HG03108 (cell line): ENCODE measurements around the gene TPBG.
A peak's percentile ranks its signal among the peaks of the same experiment; 100 is the strongest.
"Not testable (repeated sequence)": the region's sequence is repeated elsewhere in the genome, so short reads cannot be mapped to it uniquely, and the experiment has no call there.

Experiments used
- ATAC-seq: cut with Tn5 transposase; IDR thresholded peaks from one replicate; pipeline ENCODE4 v1.9.1; 2021; ENCODE audit warnings: moderate library complexity; ENCODE audit not compliant: unreplicated experiment

TPBG gene

DNA sequence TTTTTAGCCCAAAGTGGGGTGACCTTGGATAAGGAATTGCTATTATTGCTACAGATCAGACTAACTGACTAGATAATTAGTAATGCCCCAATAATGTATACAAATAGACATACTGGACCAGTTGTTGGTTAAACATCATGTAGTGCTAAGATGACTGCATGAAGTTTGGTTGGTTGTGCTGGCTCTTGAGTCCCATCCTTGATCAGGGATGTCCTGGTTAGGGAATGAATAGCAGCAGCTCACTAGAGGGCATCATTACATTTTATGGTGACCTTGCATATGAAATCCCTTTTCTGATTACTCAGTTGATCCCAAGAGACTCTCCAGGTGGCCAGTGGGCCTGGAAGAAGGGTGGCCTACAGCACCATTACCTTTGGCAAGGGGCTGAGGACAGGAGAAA is 10.9 kb downstream of the TPBG start:
- no peak for ATAC-seq

DNA sequence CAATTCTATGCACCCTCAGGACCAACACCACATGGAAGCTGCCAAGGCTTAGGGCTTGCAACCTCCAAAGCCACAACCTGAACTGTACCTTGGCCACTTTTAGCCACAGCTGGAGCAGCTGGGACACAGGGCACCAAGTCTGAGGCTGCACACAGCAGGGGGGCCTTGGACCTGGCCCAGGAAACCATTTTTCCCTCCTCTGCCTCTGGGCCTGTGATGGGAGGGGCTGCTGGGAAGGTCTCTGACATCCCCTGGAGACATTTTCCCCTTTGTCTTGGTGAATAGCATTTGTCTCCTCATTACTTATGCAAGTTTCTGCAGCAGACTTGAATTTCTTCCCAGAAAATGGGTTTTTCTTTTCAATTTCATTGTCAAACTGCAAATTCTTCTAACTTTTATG is 13.0 kb downstream of the TPBG start:
- no peak for ATAC-seq

DNA sequence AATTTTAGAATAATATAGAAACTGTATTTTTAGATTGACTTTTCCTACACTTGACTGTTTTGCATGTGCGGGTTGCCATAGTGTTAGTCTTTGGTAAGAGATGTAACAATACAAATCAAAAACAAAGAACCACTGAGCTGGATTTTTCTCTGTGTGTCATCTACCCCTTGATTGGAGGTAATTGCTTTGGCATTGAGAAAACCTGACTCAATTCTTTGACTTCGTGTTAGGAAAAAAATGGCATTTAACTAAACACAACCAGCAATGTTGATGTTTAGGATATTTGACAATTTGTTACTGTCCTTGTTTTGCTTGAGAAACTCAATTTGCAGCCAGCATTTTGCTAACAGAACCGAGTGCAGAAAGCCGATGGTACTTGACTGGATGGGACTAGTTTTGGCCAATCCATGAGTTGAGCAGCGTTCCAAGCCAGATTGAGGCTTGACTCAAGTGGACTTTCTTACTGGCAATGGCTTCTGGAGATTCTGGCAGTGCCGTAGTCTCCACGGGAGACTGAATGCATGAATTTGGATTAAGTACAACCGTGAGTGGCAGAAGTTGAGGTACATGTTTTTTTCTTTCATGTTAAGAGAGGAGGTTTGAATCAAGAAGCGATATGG is 17.1 kb downstream of the TPBG start:
- ATAC-seq: no peak

DNA sequence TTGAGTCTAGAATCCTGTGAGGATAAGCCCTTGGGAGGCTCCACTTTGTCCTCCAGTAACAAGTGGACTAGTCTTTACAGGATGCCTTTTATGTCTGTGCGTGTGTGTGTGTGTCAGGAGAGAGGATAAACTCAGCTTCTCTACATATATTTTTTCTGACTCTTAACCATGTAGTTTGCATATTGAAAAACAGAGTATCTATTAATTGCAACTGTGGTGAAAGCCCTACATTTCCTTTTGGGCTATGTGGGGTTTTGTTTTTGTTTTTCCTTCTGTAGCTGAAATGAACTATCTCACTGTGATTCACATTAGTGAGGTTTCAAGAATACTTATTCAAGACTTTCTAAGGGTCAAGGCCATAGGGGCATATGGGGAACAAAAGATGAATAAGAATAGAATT is 17.7 kb downstream of the TPBG start:
- ATAC-seq: peak; percentile 67

DNA sequence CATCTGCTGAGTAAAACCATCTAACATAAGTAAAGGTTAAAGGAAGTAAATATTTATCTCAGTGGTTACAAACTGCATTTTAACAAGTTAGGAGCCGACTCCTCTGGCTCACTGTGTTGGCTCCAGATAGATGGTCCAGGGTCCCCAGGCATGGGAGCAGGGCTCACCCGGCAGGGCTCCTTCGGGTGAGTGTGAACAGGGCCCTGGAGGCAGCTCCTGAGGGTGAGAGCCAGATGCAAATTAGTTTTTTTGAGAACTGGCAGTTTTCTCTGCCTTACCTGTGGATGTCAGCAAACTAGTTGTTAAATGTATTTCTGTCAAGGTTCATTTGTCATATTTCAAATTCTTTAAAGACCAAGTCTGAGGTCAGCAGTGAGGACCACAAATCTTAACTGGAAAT is 21.5 kb downstream of the TPBG start:
- ATAC-seq: no peak

DNA sequence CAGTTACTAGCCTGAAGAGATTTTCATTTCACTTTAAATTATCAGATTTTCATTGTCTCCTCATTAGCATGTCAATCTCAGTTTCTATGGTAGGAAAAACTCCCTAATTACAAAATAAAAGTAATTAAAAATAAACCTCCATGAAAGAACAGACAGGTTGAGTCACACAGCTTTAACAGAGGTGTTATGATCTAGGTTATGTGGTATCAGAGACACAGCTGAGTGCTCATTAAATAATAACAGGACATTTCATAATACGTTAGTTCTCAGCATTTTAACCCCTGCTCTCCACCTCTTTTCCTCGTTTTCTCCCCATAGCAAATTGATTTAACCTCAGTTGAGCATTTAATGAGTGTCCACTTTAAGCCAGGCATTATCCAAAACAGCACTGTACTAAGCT is 21.9 kb downstream of the TPBG start:
- no peak for ATAC-seq

DNA sequence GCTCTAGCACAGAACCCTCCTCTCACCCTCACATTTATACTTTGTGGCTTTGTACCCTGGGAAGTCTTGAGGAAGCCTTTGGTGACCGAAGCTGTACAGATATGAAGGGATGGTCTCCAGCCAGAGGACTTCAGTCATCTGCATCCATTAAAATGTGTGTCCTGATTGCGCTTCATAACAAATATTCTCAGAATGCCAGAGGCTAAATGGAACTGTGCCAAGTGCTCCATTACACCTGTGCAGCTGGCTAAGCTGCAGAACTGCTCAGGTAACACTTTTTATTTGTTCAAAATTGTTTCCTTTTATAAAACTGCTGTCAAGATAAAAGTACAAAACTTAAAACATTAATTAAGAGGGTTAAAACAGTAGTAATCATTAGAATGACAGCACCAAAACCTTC is 22.3 kb downstream of the TPBG start:
- ATAC-seq: no peak

DNA sequence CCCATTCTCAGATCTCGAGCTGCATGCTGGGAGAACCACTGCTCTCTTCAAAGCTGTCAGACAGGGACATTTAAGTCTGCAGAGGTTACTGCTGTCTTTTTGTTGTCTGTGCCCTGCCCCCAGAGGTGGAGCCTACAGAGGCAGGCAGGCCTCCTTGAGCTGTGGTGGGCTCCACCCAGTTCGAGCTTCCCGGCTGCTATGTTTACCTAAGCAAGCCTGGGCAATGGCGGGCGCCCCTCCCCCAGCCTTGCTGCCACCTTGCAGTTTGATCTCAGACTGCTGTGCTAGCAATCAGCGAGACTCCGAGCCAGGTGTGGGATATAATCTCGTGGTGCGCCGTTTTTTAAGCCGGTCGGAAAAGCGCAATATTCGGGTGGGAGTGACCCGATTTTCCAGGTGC is 31.2 kb downstream of the TPBG start:
- not testable (repeated sequence) for ATAC-seq

DNA sequence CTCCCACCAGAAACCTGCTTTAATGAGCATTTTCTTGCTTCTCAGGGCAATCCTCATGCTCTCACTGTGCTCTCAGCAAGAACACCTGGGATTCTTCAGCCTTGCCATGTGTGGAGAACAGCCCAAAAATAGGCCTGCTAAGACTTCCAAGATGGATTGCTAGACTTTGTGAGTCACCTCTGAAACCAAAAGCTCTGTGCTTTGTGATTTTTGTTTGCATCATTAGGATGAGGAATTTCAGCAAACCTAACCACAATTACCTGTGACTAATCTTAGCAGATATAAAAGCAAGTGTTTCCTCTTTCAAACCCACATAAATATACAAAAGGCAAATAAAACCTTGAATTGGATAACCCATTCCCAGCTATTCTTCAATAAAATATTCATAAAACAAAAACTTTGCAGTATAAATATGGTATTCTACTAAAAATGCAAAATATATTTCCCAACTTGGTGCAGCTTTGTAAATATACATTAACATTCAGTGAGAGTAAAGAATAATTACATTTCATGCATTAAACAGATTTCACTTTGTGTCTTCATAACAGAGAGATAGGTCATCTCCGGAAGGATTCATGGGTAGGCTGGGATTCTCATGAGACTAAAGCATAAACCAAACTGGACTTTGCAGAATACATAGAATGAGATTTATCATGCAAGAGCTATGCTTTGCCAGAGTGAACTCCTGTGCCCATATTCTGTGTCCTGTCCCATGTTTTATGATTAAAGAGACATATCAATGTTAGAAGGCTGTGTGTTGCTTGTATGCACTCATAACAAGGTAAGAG is 33.5 kb downstream of the TPBG start:
- no peak for ATAC-seq

DNA sequence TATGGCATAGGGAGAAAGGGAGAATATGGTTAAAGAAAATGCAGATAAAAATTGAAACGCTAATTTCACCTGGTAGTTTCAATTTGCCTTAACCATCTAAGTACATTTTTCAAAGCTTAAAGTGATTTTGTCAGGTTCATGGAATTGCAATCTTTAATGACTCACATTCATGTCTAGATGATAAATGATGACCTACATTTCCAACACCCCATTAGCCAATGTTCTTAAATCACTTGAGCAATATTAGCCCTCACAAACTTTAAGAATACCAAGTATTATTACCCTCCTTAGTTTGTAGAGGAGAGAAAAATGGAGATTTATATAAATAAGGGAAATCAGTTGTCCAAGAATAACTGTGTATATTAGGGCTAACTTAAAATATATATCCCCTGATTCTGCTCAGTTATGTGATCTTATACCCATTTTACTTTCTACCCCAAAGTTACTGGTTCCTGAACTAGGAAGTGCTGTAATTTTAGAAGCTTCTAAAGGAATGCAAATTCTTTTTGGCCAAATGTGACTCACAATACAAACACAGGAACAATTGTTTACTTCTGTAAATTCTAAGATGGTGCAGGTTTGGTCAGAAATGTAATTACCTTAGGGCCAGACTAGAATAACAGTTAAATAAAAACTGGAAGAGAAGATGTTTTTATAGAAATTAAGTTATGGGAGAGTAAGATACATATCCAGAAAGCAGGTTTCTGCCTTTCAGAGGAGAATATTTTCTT is 34.5 kb downstream of the TPBG start:
- no peak for ATAC-seq

DNA sequence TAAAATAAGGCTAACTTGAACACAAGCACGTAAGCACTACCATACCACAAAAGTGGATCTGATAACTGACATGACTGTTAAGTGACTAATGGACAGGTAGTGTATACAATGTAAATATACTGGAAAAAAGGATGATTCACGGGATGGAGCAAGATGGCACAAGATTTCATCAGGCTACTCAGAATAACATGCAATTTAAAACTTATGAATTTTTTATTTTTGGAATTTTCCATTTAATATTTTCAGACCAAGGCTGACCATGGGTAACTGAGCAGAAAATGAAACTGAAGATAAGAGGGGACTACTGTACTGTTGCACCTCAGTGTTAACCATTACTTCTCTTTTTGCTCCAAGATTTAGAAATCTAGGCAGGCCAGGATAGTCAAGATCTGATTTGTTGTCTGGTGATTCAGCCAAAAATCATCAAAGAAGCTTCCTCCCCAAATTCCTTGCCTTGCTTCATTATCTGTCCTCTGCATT is 45.4 kb downstream of the TPBG start:
- no peak for ATAC-seq

DNA sequence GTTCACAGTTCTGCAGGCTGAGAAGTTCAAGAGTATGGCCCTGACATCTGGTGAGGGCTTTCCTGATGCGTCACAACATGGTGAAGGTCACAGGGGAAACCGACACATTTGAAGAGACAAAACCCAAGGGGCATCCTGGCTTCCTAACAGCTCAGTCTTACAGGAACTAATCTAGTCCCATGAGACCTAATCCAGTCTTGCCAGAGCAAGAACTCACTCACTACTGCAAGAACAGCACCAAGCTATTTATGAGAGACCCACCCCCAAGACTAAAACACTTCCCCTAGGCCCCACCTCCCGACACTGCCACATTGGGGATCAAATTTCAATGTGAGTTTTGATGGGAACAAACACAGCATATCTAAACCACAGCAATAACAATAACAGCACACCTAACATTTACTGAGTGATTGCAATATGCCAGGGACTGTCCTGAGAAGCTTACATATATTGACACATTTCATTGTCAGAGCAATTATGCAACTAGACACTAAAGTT is 46.6 kb downstream of the TPBG start:
- ATAC-seq: no peak

DNA sequence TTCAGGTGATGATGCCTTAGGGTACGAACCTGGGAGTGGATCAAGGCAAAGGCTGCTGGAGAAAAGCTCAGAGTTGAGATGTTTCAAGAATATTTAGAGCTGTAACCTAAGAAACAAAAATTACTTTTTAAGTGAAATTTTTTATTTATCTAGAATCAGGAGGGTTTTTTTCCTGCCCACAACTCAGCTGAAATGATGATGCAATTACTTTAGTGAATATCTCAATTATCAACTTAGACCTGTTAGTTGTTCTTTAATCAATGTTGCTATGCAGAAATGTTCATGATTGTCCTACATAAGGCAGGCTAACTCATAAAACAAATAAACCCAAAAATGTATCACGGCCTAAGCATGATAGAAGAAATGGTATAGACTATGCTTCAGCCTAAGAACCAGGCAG is 50.3 kb downstream of the TPBG start:
- ATAC-seq: no peak

DNA sequence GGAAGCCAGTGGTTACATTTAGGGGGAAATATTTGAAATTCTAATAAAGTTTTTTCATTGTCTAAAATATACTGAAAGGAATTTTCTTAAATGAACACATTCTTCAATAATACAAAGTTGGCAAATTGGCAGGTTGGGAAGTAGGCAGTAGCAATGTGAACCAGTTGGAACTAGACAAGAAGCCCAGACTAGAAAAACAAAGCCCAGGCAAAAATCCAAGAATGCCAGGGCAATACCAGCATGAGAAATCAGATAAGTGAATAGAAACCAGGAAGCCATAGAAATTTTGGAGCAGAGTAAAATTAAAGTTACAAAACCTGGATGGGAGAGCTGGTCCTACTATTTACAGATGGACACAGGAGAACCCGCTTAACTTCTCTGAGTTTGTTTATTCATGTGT is 52.2 kb downstream of the TPBG start:
- no peak for ATAC-seq

DNA sequence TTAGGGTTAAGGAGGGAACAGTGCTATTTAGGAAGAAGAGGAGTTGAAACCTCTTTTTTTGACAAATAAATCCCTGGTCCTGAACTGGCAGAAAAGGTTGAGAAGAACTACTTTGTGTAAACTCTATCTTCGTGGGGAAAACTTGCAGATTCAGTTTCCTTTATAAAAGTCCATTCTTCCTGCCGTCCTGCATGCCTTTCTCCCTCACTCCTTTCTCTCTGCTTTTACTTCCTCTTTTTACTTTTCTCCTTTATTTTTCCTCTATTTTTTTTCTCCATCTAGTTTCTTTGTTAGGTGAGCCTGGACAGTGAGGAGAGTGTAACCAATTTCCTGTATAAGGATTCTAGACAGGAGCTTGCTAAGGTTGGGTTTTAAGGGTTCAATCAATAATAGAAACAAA is 52.7 kb downstream of the TPBG start:
- ATAC-seq: no peak
